SIG-M5 (cell line): Measurements from ENCODE around the gene MAP1LC3A.
A peak's percentile ranks its signal among the peaks of the same experiment; 100 is the strongest.
"Not testable (repeated sequence)": the region's sequence is repeated elsewhere in the genome, so short reads cannot be mapped to it uniquely, and the experiment has no call there.

Source experiments
- DNase-seq: peaks from one replicate; lab custom pipeline; 2025; lab: John Stamatoyannopoulos, UW

MAP1LC3A gene

DNA sequence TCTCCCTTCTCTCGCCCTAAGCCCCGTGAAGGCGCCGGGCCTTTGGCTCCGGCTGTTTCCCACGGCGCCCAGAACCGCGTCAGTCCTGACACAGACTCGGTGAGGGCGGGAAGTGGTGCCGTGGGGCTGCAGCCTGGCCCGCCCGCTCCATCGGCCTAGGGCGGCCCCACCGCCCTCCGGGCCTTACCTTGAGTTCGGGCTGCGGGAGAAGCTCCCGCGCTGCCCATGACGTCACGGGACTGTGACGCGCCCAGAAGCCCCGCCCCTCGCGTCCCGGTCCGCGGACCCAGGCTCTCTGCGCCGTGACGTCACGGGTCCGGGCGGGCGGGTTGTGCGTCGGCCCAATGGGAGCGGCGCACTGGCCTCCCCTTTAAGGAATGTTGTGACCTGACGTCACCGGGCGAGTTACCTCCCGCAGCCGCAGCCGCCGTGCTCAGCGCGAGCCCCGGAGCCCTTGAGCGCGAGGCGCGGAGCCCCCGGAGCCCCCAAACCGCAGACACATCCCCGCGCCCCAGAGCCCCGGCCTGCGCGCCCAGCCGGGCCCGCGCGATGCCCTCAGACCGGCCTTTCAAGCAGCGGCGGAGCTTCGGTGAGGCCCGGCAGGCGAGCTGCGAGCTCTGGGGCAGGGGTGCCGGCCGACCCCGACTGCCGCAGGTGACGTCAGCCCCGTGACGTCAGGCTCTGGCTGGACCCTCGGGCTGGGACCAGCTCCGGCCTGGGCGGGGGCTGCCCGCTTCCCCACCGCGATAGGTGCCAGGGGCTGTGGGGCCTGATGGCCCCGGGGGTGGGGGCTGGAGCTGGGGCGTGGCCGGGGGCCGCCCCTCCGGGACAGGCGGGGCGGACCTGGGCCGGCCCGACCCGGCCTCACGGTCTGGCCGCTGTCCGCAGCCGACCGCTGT is at the start of gene MAP1LC3A:
Gene MAP1LC3A (plus strand): TSS at position 399 of the 899 bp plus-strand sequence. CDS start 151 bp downstream, at position 550.
- DNase-seq: no peak

DNA sequence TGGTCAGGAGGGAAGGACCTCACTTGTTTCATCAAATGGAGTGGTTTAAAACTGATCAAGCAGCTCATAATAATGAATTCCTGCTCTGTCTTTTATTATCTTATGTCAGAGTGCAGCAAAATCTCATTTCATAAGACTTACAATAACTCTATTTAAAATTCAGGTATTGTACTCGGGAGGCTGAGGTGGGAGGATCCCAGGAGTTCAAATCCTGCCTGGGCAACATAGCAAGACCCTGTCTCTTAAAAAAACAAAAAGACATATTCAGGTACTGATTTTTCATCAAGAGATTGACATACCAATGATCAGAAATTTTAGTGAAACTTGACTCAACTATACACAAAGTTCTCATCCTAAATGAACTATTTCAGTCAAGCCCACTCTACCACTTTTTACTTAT is 47.9 kb upstream of the MAP1LC3A start:
- no peak for DNase-seq

DNA sequence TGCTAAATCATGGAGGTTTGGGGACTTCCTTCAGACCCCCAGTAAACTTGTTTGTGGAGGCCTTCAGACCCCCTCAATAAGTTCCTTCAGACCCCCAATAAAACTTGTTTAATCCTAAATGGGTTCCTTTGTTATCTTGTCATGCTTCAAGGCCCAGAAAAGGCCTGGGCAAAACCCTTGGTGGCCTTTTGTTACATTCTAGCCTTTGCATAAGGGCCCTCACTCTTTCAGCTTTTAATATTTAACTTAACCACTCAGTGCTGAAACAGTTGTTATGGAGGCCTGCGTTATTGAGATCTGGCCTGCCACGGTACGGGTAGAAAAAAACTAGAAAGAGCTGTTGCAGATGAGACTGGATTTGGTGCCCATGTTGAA is 46.6 kb upstream of the MAP1LC3A start:
- DNase-seq: no peak

DNA sequence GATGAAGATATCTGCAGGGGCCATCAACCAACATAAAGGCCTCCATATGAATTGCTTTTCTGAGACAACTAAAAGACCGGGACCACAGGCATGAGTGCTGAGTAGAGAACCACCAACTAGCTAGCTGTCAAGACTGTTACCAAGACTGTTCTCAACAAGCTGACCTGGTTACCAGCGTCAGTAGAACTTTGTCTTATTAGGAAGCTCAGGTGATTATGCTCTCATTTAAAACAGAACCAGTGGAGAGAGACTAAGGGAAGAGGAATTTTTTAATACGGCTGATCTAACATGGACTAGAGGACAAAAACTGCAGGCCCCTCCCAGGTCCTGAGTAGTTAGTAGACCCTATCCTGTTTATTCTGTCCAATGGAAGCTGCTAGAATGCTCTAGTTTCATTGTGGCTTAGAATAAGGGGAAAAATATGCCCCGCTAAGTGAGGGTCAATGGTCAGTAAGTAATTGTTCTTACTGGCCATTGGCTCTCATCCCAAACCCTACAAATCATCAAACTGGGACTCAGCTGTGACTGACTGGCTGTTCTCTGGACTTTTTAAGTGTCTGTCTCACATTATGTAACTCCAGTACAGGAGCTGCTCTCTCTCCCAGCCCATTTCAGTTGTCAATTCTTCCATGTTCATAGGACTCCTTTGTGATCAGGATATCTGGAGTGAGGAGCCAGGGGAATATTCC is 46.1 kb upstream of the MAP1LC3A start:
- no peak for DNase-seq

DNA sequence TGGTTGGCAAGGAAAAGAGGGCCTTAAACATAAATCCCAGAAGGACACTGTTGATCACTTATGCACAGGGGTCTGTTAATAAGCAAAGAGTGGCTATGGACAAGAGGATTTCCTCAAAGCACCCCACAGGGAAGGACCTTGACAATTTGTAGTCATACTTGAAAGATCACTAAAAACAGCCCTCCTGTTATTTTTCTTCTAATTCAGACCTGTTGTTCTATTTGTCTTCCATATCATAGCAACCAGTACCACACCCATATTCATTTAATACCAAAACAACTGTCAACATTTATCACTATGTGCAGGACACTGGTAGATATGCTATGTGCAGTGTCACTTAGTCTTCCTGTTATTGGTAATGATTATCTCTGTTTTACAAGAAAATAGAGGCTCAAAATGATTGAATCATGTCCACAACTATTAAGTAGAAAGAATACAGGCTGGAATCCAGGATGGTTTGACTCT is 45.5 kb upstream of the MAP1LC3A start:
- DNase-seq: no peak

DNA sequence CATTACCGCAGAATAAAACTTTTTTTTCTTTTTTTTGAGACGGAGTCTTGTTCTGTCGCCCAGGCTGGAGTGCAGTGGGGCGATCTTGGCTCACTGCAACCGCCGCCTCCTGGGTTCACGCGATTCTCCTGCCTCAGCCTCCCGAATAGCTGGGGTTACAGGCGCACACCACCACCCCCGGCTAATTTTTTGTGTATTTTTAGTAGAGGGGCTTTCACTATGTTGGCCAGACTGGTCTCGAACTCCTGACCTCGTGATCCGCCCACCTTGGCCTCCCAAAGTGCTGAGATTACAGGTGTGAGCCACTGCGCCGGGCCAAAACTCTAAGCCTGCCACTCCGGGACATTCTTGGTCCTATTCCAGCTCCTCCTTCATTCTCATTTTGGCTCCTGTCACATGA is 44.5 kb upstream of the MAP1LC3A start:
- DNase-seq: not testable (repeated sequence)

DNA sequence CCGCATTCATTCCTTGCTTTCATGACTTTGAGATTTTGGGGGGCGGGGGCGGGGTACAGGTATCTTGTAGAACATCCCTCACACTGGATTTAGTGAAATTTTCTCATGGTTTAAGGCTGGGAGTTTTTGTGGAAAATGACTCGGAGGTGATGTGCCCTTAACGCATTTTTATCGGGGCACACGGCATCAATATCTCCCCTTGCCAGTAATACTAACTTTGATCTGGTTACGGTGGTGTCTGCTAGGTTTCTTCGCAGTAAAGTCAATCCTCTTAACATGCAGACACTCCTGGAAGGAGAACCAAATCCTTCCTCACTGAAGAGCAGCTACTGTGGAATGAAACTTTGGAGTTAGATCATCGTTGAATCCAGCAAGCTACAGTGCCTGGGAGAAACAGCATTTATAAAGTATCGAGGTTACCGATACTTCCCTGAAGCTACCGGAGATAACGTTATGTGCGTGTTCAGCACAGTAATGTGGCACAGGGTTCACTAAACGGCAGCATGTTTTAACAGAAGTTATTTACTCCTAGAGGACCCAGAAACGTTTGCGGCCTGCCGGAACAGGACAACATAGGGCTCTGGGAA is 43.5 kb upstream of the MAP1LC3A start:
- DNase-seq: no peak

DNA sequence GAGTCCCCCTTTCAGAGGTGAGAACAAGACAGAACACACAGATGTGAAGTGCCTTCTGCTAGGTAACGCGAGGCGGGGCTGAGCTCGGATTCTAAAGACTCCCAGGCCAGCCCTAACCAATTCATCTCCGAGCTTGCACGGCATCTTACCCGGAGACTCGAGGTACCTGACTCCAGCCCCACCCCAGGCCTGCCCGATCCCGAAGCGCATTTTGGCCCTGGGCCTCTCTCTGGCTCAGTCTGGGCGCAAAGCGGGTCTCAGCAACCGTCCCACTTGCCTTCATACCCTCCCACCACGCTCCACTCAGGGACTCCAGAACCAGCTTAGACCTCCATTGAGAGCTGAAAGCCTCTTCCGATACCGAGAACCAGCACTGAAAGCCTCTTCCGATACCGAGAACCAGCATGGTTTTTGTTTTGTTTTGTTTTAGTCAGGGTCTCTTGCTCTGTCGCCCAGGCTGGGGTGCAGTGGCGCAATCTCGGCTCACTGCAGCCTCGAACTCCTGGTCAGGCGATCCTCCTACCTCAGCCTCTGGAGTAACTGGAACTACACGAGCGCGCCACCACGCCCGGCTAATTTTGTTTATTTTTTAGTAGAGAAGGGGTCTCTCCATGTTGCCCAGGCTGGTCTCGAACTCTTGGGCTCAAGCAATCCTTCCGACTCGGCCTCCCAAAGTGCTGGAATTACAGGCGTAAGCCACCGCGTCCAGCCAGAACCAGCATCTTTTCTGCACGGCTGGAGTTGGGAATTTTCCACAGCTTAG is 42.9 kb upstream of the MAP1LC3A start:
- DNase-seq: no peak

DNA sequence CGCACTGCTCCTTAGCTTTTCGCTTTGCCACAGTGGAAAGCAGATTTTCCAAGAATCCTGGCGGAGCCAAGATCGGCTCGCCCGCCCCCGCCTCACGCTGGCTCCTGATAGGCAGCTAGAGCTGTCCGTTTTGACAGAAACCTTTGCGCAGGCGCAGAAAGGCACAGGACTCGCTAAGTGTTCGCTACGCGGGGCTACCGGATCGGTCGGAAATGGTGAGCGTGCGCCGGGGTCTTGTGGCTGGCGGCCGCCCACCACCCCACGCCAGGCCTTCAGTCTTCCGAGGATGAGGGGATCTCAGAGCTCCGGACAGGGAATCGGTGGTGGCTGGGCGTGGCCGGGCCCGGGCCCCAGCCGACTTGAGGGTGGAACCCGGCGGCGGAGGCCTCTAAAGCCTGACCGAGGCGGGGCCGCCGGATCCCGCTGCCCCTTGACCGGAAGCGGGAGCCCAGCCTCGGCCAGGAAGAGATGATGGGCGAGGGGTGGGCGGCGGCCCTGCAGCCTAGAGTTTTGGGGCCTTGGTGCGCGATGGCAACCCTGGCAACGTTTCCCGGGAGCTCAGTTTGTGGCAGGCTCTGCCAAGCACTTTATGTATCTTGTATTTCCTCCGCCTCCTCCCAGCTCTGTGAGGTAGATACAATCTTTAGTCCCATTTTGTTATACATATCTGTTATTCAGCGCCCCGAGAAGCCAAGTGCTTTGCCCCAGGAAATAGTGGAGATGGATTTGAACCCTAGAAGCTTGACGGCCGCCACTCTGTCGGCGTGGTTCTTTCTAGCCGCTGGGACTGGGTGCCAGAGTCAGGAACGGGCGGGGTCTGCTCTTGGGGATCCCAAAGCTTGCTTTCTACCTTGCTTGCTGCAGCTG is 42.0 kb upstream of the MAP1LC3A start, which contains the start of gene DYNLRB1:
Gene DYNLRB1 (plus strand): TSS at position 176 of the 867 bp plus-strand sequence. CDS start 37 bp downstream, at position 213.
- DNase-seq: peak; percentile 45

DNA sequence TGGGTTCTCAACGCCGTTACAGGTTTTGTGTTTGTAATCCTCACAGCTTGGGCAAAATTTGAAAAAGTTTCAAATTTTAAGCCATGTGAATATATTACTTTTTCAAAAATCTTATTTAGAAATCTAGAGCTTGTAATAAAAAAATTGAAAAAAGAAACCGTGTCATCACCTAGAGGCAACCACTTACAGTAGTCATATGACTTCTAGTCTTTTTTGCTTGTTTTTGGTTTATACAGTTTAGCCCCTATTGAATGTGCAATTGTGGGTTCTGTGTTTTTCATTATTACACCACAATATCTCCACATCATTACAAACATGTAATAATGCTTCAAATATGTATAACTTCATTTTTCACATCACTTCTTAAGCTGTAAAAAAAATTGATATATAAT is 41.4 kb upstream of the MAP1LC3A start:
- DNase-seq: no peak

DNA sequence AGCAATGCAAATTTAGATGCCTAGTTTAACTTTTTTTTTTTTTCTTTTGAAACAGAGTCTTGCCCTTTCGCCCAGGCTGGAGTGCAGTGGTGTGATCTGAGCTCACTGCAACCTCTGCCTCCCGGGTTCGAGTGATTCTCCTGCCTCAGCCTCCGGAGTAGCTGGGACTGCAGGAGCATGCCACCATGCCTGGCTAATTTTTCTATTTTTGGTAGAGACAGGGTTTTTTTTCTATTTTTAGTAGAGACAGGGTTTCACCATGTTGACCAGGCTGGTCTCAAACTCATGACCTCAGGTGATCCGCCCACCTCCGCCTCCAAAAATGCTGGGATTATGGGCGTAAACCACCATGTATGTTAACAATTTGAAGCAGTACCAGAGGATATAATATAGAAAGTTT is 39.7 kb upstream of the MAP1LC3A start:
- not testable (repeated sequence) for DNase-seq

DNA sequence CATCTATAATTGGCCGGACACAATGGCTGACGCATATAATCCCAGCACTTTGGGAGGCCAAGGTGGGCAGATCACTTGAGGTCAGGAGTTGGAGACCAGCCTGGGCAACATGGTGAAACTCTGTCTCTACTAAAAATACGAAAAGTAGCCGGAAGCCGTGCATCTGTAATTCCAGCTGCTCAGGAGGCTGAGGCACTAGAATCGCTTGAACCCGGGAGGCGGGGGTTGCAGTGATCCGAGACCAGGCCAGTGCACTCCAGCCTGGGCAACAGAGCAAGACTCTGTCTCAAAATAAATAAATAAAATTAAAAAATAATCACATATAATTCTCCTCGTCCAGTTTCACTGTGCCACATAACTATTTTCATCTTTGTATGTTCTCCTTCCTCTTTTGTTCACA is 38.7 kb upstream of the MAP1LC3A start:
- DNase-seq: not testable (repeated sequence)

DNA sequence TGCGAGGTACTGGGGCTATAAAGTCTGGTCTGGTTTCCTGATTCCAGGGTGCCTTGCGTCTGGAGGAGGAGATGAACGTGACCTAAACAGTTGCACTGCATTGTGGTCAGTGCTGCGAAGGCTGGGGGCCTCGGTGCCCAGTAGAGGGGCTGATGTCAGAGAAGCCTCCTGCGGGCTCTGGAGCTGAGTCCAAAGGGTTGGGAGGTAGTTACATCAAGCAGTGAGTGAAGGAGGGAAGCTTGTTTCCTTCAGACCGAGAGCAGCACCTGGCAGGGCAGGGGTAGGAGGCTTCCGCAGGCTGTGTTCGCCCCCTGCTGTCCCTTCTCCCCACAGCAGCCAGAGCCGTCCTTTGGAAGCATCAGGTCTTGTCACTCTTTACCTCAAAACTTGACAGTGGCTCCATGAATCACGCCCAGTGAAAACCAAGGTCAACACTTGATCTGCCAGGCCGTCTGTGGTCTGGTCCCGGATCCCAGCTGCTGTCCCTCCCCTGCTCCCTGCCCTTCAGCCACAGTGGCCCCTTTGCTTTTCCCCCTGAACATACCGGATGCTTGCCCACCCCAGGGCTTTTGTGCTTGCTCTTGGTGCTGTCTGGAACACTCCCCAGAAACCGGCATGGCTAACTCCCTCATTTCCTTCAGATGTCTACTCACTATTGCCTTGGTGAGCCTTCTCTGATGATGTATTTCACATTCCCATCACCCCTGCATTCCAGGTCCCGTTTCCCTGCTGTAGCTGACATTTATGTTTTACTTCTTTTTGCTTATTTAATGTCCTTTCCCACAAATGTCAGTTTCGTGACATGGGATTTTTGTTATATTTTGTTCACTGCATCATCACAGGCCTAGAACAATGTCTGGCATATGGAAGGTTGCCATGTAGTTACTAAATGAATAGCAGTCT is 35.3 kb upstream of the MAP1LC3A start:
- no peak for DNase-seq

DNA sequence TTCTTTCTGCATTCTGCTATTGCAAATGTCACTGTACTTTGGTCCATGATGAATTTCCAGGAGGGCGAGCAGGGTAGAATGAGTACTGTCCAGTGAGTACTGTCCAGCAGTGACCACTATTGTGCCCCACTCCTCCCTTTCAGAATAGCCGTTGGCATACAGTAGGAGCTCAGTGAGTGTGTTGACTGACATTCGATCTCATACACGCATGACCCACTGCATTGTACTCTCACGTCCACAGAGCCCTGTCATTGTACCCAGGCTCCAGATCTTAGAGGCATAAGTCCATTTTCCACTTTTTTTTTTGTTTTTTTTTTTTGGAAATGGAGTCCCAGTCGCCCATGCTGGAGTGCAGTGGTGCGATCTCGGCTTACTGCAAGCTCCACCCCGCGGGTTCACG is 34.1 kb upstream of the MAP1LC3A start:
- DNase-seq: no peak

DNA sequence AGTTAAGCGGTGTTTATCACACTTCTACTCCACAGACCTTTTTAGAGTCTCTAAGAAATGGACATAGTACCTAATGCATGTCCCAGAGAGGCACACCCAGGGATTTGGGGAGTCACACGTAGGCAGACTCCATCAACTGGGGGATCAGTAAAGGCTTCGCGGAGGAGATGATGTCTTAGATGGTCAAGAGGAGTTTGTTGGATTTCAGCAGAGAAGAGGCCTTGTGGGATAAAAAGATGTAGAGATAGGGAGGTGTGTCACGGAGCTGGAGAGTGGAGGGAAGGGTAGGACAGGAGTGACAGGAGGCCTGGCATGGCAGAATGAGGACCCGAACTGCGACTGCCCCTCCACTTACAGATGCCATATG is 33.2 kb upstream of the MAP1LC3A start:
- DNase-seq: no peak

DNA sequence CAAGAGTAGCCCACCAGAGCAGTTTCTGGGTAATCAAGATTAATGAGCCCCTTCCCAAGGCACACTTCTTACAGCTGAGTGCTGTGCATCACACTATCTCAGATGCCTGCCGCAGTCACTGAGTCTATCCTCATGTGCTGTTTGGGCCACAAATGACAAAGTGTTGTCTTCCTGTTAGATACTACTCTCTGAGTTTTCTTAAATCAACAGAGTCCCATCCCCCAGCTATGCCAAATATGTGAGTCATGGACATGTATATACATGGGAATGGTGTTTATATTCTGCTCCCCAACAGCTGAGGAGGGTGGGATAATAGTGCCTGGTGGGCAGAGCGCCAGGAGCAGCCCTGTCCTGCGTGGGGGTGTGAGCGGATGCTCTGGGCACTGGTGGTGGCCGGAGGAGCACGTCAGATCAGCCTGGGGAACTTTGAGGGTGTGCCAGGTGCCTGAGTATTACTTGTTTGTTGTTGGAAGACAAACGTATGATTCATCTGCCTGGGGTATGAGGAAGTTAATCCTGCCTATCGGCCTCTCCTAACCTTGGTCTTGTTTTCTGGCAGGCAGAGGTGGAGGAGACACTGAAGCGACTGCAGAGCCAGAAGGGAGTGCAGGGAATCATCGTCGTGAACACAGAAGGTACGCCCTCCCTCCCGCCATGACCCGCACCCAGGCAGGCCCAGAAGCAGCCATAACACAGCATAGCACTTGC is 32.7 kb upstream of the MAP1LC3A start:
- no peak for DNase-seq

DNA sequence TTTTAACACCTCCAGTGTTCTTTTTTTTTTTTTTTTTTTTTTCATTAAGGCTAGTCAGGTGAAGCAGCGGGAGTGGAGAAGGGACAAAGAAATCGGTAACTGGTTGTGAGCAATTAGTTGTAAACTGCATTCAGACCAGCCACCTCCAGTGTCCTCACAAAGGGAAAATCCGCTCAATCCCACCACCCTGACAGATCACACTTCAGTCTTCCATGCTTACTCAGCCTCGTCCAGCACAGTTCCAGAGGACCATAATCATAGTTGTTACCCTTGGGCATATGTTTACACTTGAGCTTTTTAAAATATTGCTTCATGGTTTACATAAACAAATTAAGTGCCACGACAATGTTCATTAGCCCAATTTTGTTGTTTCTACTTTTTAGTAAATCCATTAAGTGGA is 32.1 kb upstream of the MAP1LC3A start:
- no peak for DNase-seq

DNA sequence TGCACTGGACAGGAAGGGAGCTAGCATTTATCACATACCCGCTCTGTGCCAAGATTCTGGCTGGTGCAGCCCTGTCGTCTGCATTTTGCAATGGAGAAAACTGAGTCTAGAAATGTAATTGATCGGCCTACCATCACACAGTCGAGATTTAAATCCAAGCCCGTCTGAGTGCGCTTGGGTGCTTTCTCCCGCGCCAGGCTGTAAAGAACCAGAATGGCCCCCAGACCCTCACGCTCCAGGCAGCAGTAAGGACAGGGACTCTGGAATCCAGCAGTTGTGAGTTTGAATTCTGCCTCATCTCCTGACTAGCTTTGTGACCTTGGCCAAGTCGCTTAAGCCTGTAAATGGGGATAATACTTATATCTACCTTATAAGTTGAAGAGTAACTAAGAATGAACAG is 31.5 kb upstream of the MAP1LC3A start:
- no peak for DNase-seq

DNA sequence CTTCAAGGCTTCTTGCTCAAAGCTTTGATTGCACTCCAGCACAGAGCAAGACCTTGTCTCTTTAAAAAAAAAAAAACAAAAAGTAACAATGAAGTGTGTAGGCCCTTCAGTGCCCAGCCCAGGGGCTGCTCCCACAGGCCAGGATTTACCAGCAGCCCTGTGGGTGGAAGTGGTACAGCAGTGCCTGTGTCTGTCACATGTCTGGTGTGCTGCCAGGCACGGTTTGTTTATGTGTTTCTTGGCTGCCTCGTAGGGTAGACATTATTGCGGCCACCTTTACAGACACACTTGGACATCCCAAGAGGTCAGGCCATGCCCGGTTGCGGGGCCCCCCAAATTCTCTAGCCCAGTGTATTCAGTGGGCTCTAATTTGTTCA is 29.6 kb upstream of the MAP1LC3A start:
- DNase-seq: no peak
